Prostate gland (tissue), 2 donors: Measurements from ENCODE around the gene DNMT3A.

Source experiments
- CTCF ChIP-seq, 4 experiments: fragments of 200-600 bp in 2 of 4; fragments of 450-650 bp in 2 of 4; sonication (generic) in 2 of 4; IDR thresholded peaks; 1 replicate in 3 of 4; 2 replicates in 1 of 4; pipeline ENCODE4 v1.5.1; 2016 to 2019; ENCODE audit warnings: antibody characterized with exemption in 4 of 4, mild to moderate bottlenecking in 2 of 4, moderate library complexity in 2 of 4
- POLR2A ChIP-seq: fragments of 450-650 bp; IDR thresholded peaks from one replicate; pipeline ENCODE4 v1.6.1; 2016; ENCODE audit warnings: antibody characterized with exemption, mild to moderate bottlenecking

DNA sequence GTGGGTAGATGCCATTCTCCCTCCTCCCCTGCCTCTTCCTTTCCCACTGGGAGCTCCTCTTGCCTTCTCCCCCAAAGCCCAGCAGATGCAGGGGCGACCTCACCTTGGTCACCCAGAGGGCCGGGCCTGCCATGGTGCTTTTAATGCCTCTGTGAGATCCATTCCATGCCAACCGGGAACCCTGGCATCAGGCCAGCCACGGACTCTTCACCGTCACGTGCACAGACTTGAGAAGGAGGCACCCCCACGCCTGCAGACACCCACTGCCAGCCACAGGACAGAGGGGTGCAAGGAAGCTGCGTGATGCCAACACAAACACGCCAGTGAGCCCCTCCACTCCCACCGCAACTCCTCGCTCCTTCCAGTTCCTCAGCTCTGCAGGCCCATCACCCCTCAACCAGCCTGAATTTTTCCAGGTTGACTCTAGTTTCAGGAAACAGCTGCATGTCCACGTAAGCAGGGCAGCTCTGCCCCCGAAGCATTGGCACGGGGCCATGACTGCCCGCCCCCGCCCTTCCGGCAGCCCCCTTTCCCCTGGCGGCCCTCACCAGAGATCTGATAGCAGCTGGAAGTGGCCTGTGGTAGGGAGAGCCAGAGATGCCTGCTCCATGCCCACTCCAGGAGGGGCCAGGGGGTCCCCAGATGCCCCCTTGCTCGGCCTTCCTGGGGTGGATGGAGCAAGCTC, 50.8 kb downstream of the DNMT3A start:
- TF ChIP-seq CTCF (IDR thresholded peaks at IDR 0.05), result no peak
- TF ChIP-seq POLR2A, result no peak
